Neutrophil (primary cell): ENCODE measurements around the gene LMO2.

Source experiments
- H3K27ac ChIP-seq: fragments of 200-600 bp; sonication (generic); 2 replicates; pipeline ENCODE4 v1.5.1; 2016; ENCODE audit warnings: mild to moderate bottlenecking, moderate library complexity
- H3K27me3 ChIP-seq: fragments of 200-600 bp; sonication (generic); 2 replicates; pipeline ENCODE4 v1.6.0; 2016; ENCODE audit warnings: mild to moderate bottlenecking
- H3K36me3 ChIP-seq: fragments of 200-600 bp; sonication (generic); 2 replicates; pipeline ENCODE4 v1.5.1; 2017
- H3K4me1 ChIP-seq, 2 experiments: fragments of 200-600 bp in 1 of 2; sonication (generic) in 1 of 2; 1 replicate in 1 of 2; 2 replicates in 1 of 2; pipeline versions ENCODE4 v1.5.1 to v1.6.1; 2013 to 2016; ENCODE audit warnings: low read depth in 1 of 2, low read length in 1 of 2, mild to moderate bottlenecking in 1 of 2, moderate library complexity in 1 of 2; ENCODE audit not compliant: control insufficient read depth in 1 of 2, insufficient read depth in 1 of 2
- H3K4me3 ChIP-seq, 2 experiments: fragments of 200-600 bp in 1 of 2; sonication (generic) in 1 of 2; 1 replicate in 1 of 2; 2 replicates in 1 of 2; pipeline ENCODE4 v1.5.1; 2013 to 2016; ENCODE audit warnings: low read depth in 1 of 2, low read length in 1 of 2, mild to moderate bottlenecking in 1 of 2, moderate library complexity in 1 of 2
- H3K9me3 ChIP-seq: fragments of 200-600 bp; sonication (generic); 2 replicates; pipeline ENCODE4 v1.5.1; 2016
- TF ChIP-seq, protein P1 (sequence below): fragments of 200-600 bp; sonication (generic); IDR thresholded peaks from 2 replicates; pipeline ENCODE4 v1.5.1; 2016; ENCODE audit warnings: antibody characterized with exemption

The LMO2 gene

DNA sequence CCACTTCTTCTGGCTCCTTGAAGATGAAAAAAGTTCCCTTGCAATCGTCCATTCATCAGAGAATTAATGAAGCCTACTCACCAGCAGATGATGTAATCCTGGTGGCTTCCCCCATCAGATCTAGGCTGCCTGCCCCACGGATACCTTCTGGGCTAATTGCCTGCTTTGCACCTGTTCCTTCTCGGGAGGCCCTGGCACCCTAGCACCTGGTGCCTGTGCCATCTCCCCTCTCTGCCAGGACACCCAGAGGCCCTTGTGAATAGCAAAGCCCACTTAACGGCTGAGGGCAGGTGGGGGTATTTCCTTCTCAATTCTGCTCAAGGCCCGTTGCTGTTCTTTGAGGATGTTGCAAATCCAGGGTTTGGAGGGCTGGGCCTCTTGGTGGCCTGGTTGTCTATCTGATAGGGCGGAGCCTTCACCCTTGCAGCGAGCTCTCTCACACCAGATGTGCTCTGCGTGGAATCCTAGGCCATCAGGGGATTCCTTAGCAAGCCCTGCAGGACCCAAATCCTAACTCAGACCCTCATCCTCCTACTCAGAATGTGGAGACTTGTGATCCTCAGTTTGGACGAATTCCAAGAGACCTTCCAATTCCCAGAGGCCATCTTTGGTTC lies at the start of gene LMO2:
Gene LMO2 (minus strand): TSS at position 363 of the 614 bp plus-strand sequence. CDS start 22,360 bp downstream, outside the sequence.
- TF ChIP-seq, protein P1, sequence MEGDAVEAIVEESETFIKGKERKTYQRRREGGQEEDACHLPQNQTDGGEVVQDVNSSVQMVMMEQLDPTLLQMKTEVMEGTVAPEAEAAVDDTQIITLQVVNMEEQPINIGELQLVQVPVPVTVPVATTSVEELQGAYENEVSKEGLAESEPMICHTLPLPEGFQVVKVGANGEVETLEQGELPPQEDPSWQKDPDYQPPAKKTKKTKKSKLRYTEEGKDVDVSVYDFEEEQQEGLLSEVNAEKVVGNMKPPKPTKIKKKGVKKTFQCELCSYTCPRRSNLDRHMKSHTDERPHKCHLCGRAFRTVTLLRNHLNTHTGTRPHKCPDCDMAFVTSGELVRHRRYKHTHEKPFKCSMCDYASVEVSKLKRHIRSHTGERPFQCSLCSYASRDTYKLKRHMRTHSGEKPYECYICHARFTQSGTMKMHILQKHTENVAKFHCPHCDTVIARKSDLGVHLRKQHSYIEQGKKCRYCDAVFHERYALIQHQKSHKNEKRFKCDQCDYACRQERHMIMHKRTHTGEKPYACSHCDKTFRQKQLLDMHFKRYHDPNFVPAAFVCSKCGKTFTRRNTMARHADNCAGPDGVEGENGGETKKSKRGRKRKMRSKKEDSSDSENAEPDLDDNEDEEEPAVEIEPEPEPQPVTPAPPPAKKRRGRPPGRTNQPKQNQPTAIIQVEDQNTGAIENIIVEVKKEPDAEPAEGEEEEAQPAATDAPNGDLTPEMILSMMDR, result no peak
- peaks cover 85 to 95% of the 10 kb centered on the region in 2 experiments for H3K4me1 ChIP-seq
- H3K27me3 ChIP-seq, result no peaks in the 10 kb centered on the region
- H3K36me3 ChIP-seq, result no peaks in the 10 kb centered on the region
- peak within 1 kb of the TSS; percentile 35 to 53 for H3K4me3 ChIP-seq
- peak within 1 kb of the TSS; percentile 85 for H3K27ac ChIP-seq
- H3K9me3 ChIP-seq, result no peaks in the 10 kb centered on the region

DNA sequence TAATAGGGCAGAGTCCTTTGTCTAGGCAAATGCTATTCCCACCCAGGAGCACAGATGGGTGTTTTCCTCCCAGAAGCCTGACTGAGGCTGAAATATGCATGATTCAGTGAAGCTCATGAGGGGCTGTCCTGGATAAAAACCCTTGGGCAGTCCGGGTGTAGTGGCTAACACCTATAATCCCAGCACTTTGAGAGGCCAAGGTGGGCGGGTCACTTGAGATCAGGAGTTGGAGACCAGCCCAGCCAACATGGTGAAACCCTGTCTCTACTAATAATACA lies 48.6 kb upstream of the LMO2 start:
- H3K27me3 ChIP-seq, result no peaks in the 10 kb centered on the region
- no peak overlapping the region for H3K27ac ChIP-seq
- TF ChIP-seq, protein P1, result no peak
- no peak overlapping the region for H3K4me3 ChIP-seq
- H3K36me3 ChIP-seq, result no peaks in the 10 kb centered on the region
- peaks cover 25 to 34% of the 10 kb centered on the region in 2 experiments for H3K4me1 ChIP-seq
- no peaks in the 10 kb centered on the region for H3K9me3 ChIP-seq

DNA sequence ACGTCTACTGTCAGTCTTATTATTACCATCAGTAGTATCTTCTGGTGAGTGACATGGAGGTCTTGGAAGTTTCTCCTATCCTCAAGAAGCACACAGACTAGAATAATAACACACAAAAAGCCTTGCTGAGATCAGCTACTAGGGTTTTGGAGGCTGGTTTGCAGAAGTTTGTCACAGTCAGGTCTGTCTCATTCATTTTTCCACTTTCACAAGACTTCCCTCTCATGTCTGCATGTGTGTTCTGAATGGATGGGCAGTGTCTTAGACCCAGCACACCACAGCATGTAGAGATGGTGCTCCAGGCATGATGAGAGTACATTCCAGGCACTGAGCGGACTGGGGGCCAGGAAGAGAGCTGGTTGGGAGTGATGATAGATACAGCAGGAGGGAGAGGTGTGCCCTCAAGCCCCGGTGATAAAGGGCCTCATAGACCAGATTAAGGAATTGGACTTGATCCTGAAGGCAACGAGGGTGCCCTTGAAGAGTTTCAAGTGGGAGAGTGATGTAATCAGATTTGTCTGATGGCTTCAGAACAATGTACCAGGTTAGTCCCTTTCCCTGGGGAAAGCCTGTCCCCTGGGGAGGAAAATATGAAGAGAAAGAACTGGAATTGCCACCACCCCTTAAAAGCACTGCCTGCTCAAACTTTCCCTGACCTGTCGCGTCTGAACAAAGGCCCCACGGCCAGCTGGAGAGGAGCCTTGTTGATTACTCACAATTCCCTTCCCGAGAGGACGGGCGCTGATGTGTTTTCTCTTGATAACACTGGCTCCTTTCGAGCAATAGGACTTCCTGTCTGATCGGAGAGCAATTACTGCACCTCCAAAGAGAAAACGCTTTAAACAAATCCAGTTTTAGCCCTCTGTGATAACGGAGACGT lies 45.1 kb upstream of the LMO2 start:
- peak overlapping the region; percentile 55 for H3K27ac ChIP-seq
- H3K27me3 ChIP-seq, result no peaks in the 10 kb centered on the region
- H3K9me3 ChIP-seq, result no peaks in the 10 kb centered on the region
- H3K4me3 ChIP-seq, result peak overlapping the region in 1 of 2 experiments; percentile 7
- TF ChIP-seq, protein P1, result no peak
- no peaks in the 10 kb centered on the region for H3K36me3 ChIP-seq
- H3K4me1 ChIP-seq, result peaks cover 41 to 61% of the 10 kb centered on the region in 2 experiments

DNA sequence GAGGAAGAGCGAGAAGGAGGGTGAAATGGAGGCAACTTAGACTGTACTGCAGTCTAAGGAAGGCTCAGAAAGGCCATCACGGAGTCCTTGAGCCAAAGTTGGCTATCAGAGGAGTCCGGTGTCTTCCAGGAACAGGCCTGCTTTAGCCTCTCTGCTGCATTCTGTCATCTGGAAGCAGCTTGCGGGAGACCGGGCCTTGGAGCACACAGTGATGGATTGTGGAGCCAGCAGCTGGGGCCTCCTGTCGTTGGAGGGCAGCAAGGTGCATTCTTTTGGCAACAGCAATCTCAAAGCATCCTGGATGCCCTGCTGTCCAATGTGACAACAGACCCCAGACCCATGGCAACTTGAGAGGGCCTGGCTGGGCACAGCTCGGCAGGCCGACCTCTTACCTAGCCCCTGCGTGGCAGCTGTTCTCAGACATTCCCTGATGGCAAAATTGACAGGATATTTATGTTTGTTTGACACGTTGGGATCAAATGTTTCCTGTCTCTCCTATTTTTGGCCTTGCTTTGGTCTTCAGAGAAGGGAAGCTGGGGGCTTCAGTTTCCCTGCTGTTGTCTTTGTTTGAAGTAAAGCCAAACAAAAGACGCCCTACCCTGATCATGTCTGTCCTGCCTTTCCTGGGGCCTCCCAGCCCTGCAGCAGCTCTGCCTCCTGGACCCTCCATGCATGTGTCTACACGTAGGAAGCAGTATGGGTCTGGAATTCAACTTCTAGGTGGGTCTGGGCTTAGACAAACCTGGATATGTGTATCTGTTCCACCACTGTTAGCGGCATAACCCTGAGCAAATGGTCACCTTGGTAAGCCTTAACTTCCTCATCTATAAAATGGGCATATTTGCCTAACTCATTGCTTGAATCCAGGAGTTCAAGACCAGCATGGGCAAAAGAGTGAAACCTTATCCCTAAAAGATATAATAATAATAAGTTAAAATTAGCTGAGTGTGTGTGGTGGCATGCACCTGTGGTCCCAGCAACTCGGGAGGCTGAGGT lies 43.9 kb upstream of the LMO2 start:
- Histone ChIP-seq H3K27me3 (no peaks in the 10 kb centered on the region), H3K9me3 (no peaks in the 10 kb centered on the region), H3K36me3 (no peaks in the 10 kb centered on the region), H3K4me3 (no peak overlapping the region), H3K4me1 (peaks cover 42 to 62% of the 10 kb centered on the region in 2 experiments), H3K27ac (peak overlapping the region; percentile 55)
- TF ChIP-seq, protein P1, result no peak

DNA sequence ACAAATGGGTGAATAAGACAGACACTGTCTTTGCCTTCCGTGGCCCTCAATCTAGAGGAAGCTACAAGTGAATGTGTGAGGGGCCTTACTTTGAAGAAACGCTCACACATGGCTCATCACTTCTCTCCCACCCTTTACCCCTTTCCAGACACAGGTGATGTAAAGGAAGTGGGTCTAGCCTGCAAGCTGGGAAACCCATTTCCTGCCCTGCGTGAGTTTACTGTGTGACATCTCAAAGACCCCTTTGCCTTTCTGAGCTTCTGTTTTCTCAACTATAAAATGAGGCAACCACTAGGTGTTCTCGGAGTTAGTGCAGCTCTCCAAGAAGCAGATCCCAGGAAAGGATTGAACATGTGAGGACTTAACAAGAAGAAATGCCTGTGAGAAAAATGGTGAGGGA lies 43.1 kb upstream of the LMO2 start:
- no peaks in the 10 kb centered on the region for H3K27me3 ChIP-seq
- TF ChIP-seq, protein P1, result no peak
- H3K4me1 ChIP-seq, result peaks cover 50 to 70% of the 10 kb centered on the region in 2 experiments
- peak overlapping the region; percentile 91 for H3K27ac ChIP-seq
- H3K36me3 ChIP-seq, result no peaks in the 10 kb centered on the region
- no peak overlapping the region for H3K4me3 ChIP-seq
- H3K9me3 ChIP-seq, result no peaks in the 10 kb centered on the region
